Esophagus muscularis mucosa (tissue), 4 donors: ENCODE data around the gene MKKS.

Experiments
- CTCF ChIP-seq, 3 experiments: fragments of 200-600 bp in 2 of 3; fragments of 450-650 bp in 1 of 3; sonication (generic) in 2 of 3; IDR thresholded peaks; one replicate each; pipeline ENCODE4 v1.5.1; 2017 to 2019; ENCODE audit warnings: antibody characterized with exemption in 3 of 3, mild to moderate bottlenecking in 2 of 3, moderate library complexity in 1 of 3
- EP300 ChIP-seq: sonication (generic); formaldehyde crosslinking; IDR thresholded peaks from one replicate; pipeline ENCODE4 v1.6.1; 2017; ENCODE audit warnings: antibody characterized with exemption
- POLR2A ChIP-seq: fragments of 450-650 bp; IDR thresholded peaks from one replicate; pipeline ENCODE4 v1.6.1; 2017; ENCODE audit warnings: antibody characterized with exemption, moderate library complexity, mild to moderate bottlenecking, low read depth
- POLR2AphosphoS5 ChIP-seq, 2 donors: sonication (generic); formaldehyde crosslinking; IDR thresholded peaks; one replicate each; pipeline ENCODE4 v1.6.1; 2017; ENCODE audit warnings: antibody characterized with exemption in 2 of 2

- TF ChIP-seq CTCF (IDR thresholded peaks at IDR 0.05) (no peak), POLR2AphosphoS5 (IDR thresholded peaks at IDR 0.05) (peak in 1 of 2 donors; percentile 66), POLR2A (no peak), EP300 (no peak)
Measured at GRCh38 chr20:10434832-10435812, 1.1 kb upstream of the MKKS start, which contains the start of gene SLX4IP.
